Keratinocyte (primary cell): Measurements from ENCODE around the gene CES2. TPM values are rescaled to one million over a fixed set of nuclear protein-coding genes. Genes with fewer than 3 reads are reported as not detected.

Experiments
- DNase-seq: peaks from one replicate; pipeline ENCODE4 v3.0.0-alpha.2; 2011; ENCODE audit warnings: low read depth, missing footprints, low spot score
- FAIRE-seq: peaks from 2 replicates; lab custom pipeline; 2011; peaks lifted over from hg19 to GRCh38; lab: Jason Lieb, UNC
- H2AFZ ChIP-seq: 2 replicates; pipeline ENCODE4 v1.6.0; 2012; ENCODE audit warnings: low read length, control low read depth, inconsistent platforms; ENCODE audit not compliant: control insufficient read depth
- H3K27ac ChIP-seq: 2 replicates; pipeline ENCODE4 v1.5.1; 2011; ENCODE audit warnings: low read length; ENCODE audit not compliant: control insufficient read depth, insufficient read depth
- H3K27me3 ChIP-seq: 3 replicates; pipeline ENCODE4 v1.6.0; 2011; ENCODE audit warnings: low read length; ENCODE audit not compliant: control insufficient read depth, insufficient read depth; ENCODE audit errors: extremely low read depth
- H3K36me3 ChIP-seq, 2 experiments: 2 replicates in 1 of 2; 3 replicates in 1 of 2; pipeline ENCODE4 v1.5.1; 2011; ENCODE audit warnings: low read length in 2 of 2, mild to moderate bottlenecking in 1 of 2; ENCODE audit not compliant: control insufficient read depth in 2 of 2, insufficient read depth in 2 of 2; ENCODE audit errors: extremely low read depth in 1 of 2
- H3K4me1 ChIP-seq: 3 replicates; pipeline ENCODE4 v1.5.1; 2011; ENCODE audit warnings: low read length; ENCODE audit not compliant: control insufficient read depth, insufficient read depth; ENCODE audit errors: extremely low read depth
- H3K4me2 ChIP-seq: 3 replicates; pipeline ENCODE4 v1.6.0; 2011; ENCODE audit warnings: low read depth, low read length; ENCODE audit not compliant: control insufficient read depth, insufficient read depth; ENCODE audit errors: extremely low read depth
- H3K4me3 ChIP-seq, 3 experiments: fragments of 200-600 bp in 1 of 3; sonication (generic) in 1 of 3; 2 replicates in 2 of 3; 3 replicates in 1 of 3; pipeline ENCODE4 v1.5.1; 2011 to 2016; ENCODE audit warnings: low read length in 3 of 3, mild to moderate bottlenecking in 3 of 3, control low read depth in 2 of 3, inconsistent platforms in 1 of 3, low read depth in 1 of 3, mixed read lengths in 1 of 3, mixed run types in 1 of 3, moderate library complexity in 1 of 3; ENCODE audit not compliant: control insufficient read depth in 2 of 3, insufficient read depth in 2 of 3; ENCODE audit errors: extremely low read depth in 1 of 3
- H3K79me2 ChIP-seq: 2 replicates; pipeline ENCODE4 v1.6.0; 2012; ENCODE audit warnings: low read length; ENCODE audit not compliant: control insufficient read depth, insufficient read depth
- H3K9ac ChIP-seq: 3 replicates; pipeline ENCODE4 v1.6.0; 2011; ENCODE audit warnings: low read length; ENCODE audit not compliant: control insufficient read depth, insufficient read depth; ENCODE audit errors: extremely low read depth
- H3K9me1 ChIP-seq: 3 replicates; pipeline ENCODE4 v1.6.0; 2011; ENCODE audit warnings: low read length; ENCODE audit not compliant: control insufficient read depth, insufficient read depth; ENCODE audit errors: extremely low read depth
- H3K9me3 ChIP-seq: 2 replicates; pipeline ENCODE4 v1.5.1; 2012; ENCODE audit warnings: low read depth, low read length; ENCODE audit not compliant: control insufficient read depth
- H4K20me1 ChIP-seq: 3 replicates; pipeline ENCODE4 v1.6.0; 2011; ENCODE audit warnings: low read length; ENCODE audit not compliant: control insufficient read depth, insufficient read depth; ENCODE audit errors: extremely low read depth
- EZH2 ChIP-seq: IDR thresholded peaks from one replicate; pipeline ENCODE4 v1.6.1; 2012; ENCODE audit warnings: inconsistent platforms, mild to moderate bottlenecking, low read length, moderate library complexity
- dilution Hi-C: fragments of 300-500 bp; cut with MboI; formaldehyde crosslinking; loops from one replicate; pipeline ENCODE4 v1.7.0; 2020; ENCODE audit warnings: low sequenced_read_pairs; ENCODE audit not compliant: extremely low pct_ligation_motif_present
- polyA plus RNA-seq, 5 experiments: library from polyadenylated mRNA; depleted of rRNA in 3 of 5; stranded (reverse) in 3 of 5; stranded (forward) in 1 of 5; unstranded in 1 of 5; fragments of >200 nt; gene quantifications; 1 replicate in 1 of 5; 2 replicates in 3 of 5; 3 replicates in 1 of 5; pipeline versions ENCODE4 v1.2.1 to v1.2.3, GENCODE V29; 2011 to 2012; ENCODE audit warnings: missing spikeins in 2 of 5, low read depth in 1 of 5, low replicate concordance in 1 of 5
- TF ChIP-seq, protein P1 (sequence below), 3 experiments: IDR thresholded peaks in 1 of 3; conservative IDR thresholded peaks in 1 of 3; optimal IDR thresholded peaks in 1 of 3; 2 replicates in 2 of 3; 3 replicates in 1 of 3; pipeline versions ENCODE3 to v1.5.1; 2011; ENCODE audit warnings: low read length in 3 of 3, mild to moderate bottlenecking in 3 of 3, moderate library complexity in 2 of 3, control low read depth in 1 of 3, inconsistent platforms in 1 of 3; ENCODE audit not compliant: insufficient read depth in 2 of 3; ENCODE audit errors: extremely low read depth in 1 of 3

CES2 gene
- polyA plus RNA-seq, 1 donor (not counting 4 experiments of a cell fraction or from before 2014, with no cell fraction given): 41.6 TPM

DNA sequence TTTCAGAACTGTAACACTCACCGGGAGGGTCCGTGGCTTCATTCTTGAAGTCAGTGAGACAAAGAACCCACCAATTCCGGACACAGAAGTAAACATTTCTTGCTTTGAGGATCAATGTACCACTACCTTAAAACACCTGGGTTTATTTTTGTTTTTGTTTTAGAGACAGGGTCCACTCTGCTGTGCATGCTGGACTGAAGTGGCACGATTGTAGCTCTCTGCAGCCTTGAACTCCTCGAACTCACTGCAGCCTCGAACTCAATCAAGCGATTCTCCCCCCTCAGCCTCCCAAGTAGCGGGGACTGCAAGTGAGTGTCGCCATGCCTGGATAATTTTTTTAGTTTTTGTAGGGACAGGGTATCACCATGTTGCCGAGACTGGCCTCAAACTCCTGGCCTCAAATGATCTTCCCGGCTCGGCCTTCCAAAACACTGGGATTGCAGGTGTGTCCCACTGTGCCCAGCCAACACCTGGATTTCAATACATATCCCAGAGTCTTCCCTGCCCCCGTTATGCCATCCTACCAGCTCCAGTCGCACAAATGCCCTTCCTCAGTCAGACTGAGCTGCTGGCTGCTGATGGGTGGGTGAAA is 40.1 kb downstream of the CES2 start:
- H3K4me1 ChIP-seq: peaks cover 13% of the 10 kb centered on the region

DNA sequence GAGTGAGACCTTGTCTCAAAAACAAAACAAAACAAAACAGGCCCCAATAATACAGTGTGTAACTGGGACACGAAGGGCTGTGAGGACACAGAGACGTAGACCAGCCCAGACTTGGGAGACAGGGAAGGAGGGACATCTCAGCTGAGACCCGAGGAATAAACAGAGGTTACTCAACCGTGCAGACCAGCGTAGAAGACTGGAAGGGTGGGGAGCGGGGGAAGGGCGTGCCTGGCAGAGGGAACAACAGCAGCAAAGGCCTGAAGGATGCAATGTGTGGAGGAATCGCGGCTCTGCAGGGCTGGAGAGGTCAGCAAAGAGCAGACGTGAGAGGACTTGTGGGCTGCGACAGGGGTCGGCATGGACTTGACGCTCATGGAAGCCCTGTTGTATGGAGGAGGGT is 41.4 kb downstream of the CES2 start:
- Histone ChIP-seq H3K9me1 (no peaks in the 10 kb centered on the region), H3K36me3 (no peaks in the 10 kb centered on the region), H4K20me1 (no peaks in the 10 kb centered on the region), H3K27me3 (no peaks in the 10 kb centered on the region), H3K27ac (no peak overlapping the region), H3K4me2 (no peak overlapping the region), H3K9ac (no peak overlapping the region), H3K79me2 (no peaks in the 10 kb centered on the region), H2AFZ (no peak overlapping the region), H3K4me1 (peaks cover under 1% of the 10 kb centered on the region), H3K9me3 (no peaks in the 10 kb centered on the region), H3K4me3 (no peak overlapping the region)
- FAIRE-seq (no peak), DNase-seq (no peak)
- dilution Hi-C loops: no loop called here
- no peak for TF ChIP-seq EZH2
- TF ChIP-seq, protein P1, sequence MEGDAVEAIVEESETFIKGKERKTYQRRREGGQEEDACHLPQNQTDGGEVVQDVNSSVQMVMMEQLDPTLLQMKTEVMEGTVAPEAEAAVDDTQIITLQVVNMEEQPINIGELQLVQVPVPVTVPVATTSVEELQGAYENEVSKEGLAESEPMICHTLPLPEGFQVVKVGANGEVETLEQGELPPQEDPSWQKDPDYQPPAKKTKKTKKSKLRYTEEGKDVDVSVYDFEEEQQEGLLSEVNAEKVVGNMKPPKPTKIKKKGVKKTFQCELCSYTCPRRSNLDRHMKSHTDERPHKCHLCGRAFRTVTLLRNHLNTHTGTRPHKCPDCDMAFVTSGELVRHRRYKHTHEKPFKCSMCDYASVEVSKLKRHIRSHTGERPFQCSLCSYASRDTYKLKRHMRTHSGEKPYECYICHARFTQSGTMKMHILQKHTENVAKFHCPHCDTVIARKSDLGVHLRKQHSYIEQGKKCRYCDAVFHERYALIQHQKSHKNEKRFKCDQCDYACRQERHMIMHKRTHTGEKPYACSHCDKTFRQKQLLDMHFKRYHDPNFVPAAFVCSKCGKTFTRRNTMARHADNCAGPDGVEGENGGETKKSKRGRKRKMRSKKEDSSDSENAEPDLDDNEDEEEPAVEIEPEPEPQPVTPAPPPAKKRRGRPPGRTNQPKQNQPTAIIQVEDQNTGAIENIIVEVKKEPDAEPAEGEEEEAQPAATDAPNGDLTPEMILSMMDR (optimal IDR thresholded peaks at IDR 0.05 in 1 of 3, IDR thresholded peaks at IDR 0.05 in 1 of 3, conservative IDR thresholded peaks at IDR 0.05 in 1 of 3; ENCODE audit: extremely low read depth in 1 of 3, insufficient read depth in 2 of 3, low read length in 3 of 3): no peak

More for the DNA sequence above, 40.1 kb downstream of the CES2 start:
- H3K4me2 ChIP-seq: no peak overlapping the region
- no peak for TF ChIP-seq EZH2
- TF ChIP-seq, protein P1 (optimal IDR thresholded peaks at IDR 0.05 in 1 of 3, IDR thresholded peaks at IDR 0.05 in 1 of 3, conservative IDR thresholded peaks at IDR 0.05 in 1 of 3; ENCODE audit: extremely low read depth in 1 of 3, insufficient read depth in 2 of 3, low read length in 3 of 3): no peak
- no peaks in the 10 kb centered on the region for H3K79me2 ChIP-seq
- H3K36me3 ChIP-seq: no peaks in the 10 kb centered on the region
- no peak overlapping the region for H3K9ac ChIP-seq
- no peaks in the 10 kb centered on the region for H4K20me1 ChIP-seq
- no peaks in the 10 kb centered on the region for H3K27me3 ChIP-seq
- H3K9me3 ChIP-seq: no peaks in the 10 kb centered on the region
- DNase-seq (no peak), FAIRE-seq (no peak)
- dilution Hi-C loops: no loop called here
- H2AFZ ChIP-seq: no peak overlapping the region
- no peak overlapping the region for H3K4me3 ChIP-seq
- H3K27ac ChIP-seq: no peak overlapping the region
- H3K9me1 ChIP-seq: peaks cover 2% of the 10 kb centered on the region
